H9 (cell line): ENCODE measurements around the gene MGAT5. TPM values are rescaled to one million over a fixed set of nuclear protein-coding genes. Genes with fewer than 3 reads are reported as not detected.

Source experiments
- DNase-seq: peaks from one replicate; pipeline ENCODE4 v3.0.0-alpha.2; 2017
- H2AFZ ChIP-seq: one replicate; pipeline ENCODE4 v1.6.1; 2013; ENCODE audit warnings: mild to moderate bottlenecking, low read length, control low read depth, moderate library complexity
- H2AK5ac ChIP-seq: 2 replicates; pipeline ENCODE4 v1.6.1; 2013; ENCODE audit warnings: low read length, control low read depth, mixed read lengths; ENCODE audit not compliant: insufficient read length
- H2BK120ac ChIP-seq: one replicate; pipeline ENCODE4 v1.6.1; 2013; ENCODE audit warnings: low read depth, mild to moderate bottlenecking, low read length, control low read depth, inconsistent platforms; ENCODE audit not compliant: poor library complexity, severe bottlenecking
- H2BK12ac ChIP-seq: 2 replicates; pipeline ENCODE4 v1.6.1; 2013; ENCODE audit warnings: low read length, control low read depth, mixed read lengths, low read depth; ENCODE audit not compliant: insufficient read length
- H2BK15ac ChIP-seq: 2 replicates; pipeline ENCODE4 v1.6.1; 2013; ENCODE audit warnings: low read depth, low read length, control low read depth
- H2BK20ac ChIP-seq: one replicate; pipeline ENCODE4 v1.6.1; 2013; ENCODE audit warnings: low read depth, mild to moderate bottlenecking, low read length, control low read depth, inconsistent platforms; ENCODE audit not compliant: poor library complexity, severe bottlenecking
- H2BK5ac ChIP-seq: 2 replicates; pipeline ENCODE4 v1.6.1; 2013; ENCODE audit warnings: low read length, control low read depth, mixed read lengths; ENCODE audit not compliant: insufficient read length
- H3K14ac ChIP-seq: 2 replicates; pipeline ENCODE4 v1.6.1; 2013; ENCODE audit warnings: low read length, control low read depth; ENCODE audit not compliant: insufficient read depth
- H3K18ac ChIP-seq: 2 replicates; pipeline ENCODE4 v1.6.1; 2013; ENCODE audit warnings: low read depth, mild to moderate bottlenecking, mixed read lengths, low read length, control low read depth; ENCODE audit not compliant: insufficient read length
- H3K23ac ChIP-seq: 2 replicates; pipeline ENCODE4 v1.6.1; 2013; ENCODE audit warnings: low read length, control low read depth, mixed read lengths, low read depth; ENCODE audit not compliant: insufficient read length
- H3K23me2 ChIP-seq: 2 replicates; pipeline ENCODE4 v1.6.1; 2013; ENCODE audit warnings: low read depth, mild to moderate bottlenecking, mixed read lengths, low read length, control low read depth; ENCODE audit not compliant: insufficient read length, poor library complexity, severe bottlenecking
- H3K27ac ChIP-seq: 2 replicates; pipeline ENCODE4 v1.5.1; 2013; ENCODE audit warnings: low read length, control low read depth, mixed read lengths, low read depth; ENCODE audit not compliant: insufficient read length
- H3K27me3 ChIP-seq: 2 replicates; pipeline ENCODE4 v1.6.1; 2013; ENCODE audit warnings: low read length, control low read depth, inconsistent platforms; ENCODE audit not compliant: insufficient read depth
- H3K4ac ChIP-seq: 2 replicates; pipeline ENCODE4 v1.6.1; 2013; ENCODE audit warnings: low read depth, mild to moderate bottlenecking, control low read depth, inconsistent platforms, low read length, moderate library complexity
- H3K4me1 ChIP-seq: 2 replicates; pipeline ENCODE4 v1.6.1; 2013; ENCODE audit warnings: low read length, control low read depth, inconsistent platforms; ENCODE audit not compliant: insufficient read depth
- H3K4me2 ChIP-seq: 2 replicates; pipeline ENCODE4 v1.6.1; 2013; ENCODE audit warnings: low read length, control low read depth, mixed read lengths; ENCODE audit not compliant: insufficient read length, insufficient read depth
- H3K56ac ChIP-seq: 2 replicates; pipeline ENCODE4 v1.6.1; 2013; ENCODE audit warnings: low read depth, mild to moderate bottlenecking, mixed read lengths, low read length, control low read depth; ENCODE audit not compliant: insufficient read length
- H3K79me1 ChIP-seq: 2 replicates; pipeline ENCODE4 v1.6.1; 2013; ENCODE audit warnings: low read depth, mild to moderate bottlenecking, moderate library complexity, low read length, control low read depth, inconsistent platforms; ENCODE audit not compliant: insufficient read depth, poor library complexity, severe bottlenecking
- H3K79me2 ChIP-seq: 2 replicates; pipeline ENCODE4 v1.6.1; 2013; ENCODE audit warnings: low read length, control low read depth, inconsistent platforms; ENCODE audit not compliant: insufficient read depth
- H3K9ac ChIP-seq: 2 replicates; pipeline ENCODE4 v1.6.1; 2013; ENCODE audit warnings: low read length, control low read depth, mixed read lengths; ENCODE audit not compliant: insufficient read length; ENCODE audit errors: extremely low read depth
- H3K9me3 ChIP-seq: one replicate; pipeline ENCODE4 v1.6.1; 2013; ENCODE audit warnings: low read depth, low read length, inconsistent platforms; ENCODE audit not compliant: control insufficient read depth
- H3T11ph ChIP-seq: one replicate; pipeline ENCODE4 v1.6.1; 2013; ENCODE audit warnings: mild to moderate bottlenecking, low read length, control low read depth, inconsistent platforms
- H4K20me1 ChIP-seq: one replicate; pipeline ENCODE4 v1.6.1; 2013; ENCODE audit not compliant: control insufficient read depth, insufficient read length, insufficient read depth
- H4K5ac ChIP-seq: 2 replicates; pipeline ENCODE4 v1.6.1; 2013; ENCODE audit warnings: low read depth, mild to moderate bottlenecking, mixed read lengths, low read length, control low read depth; ENCODE audit not compliant: insufficient read length
- H4K8ac ChIP-seq: replicated peaks from 2 replicates; pipeline ENCODE4 v1.6.1; 2013; ENCODE audit warnings: low read length, control low read depth, mixed read lengths, low read depth; ENCODE audit not compliant: insufficient read length
- H4K91ac ChIP-seq: 2 replicates; pipeline ENCODE4 v1.6.1; 2013; ENCODE audit warnings: low read depth, mild to moderate bottlenecking, moderate library complexity, mixed read lengths, low read length, control low read depth; ENCODE audit not compliant: insufficient read length
- H3K27ac Mint-ChIP-seq, 3 experiments: 2 replicates in 2 of 3; 3 replicates in 1 of 3; pipeline ENCODE4 v1.8.0; 2020 to 2021; ENCODE audit warnings: mixed read lengths in 3 of 3, mild to moderate bottlenecking in 1 of 3, moderate library complexity in 1 of 3
- H3K27me3 Mint-ChIP-seq: 2 replicates; pipeline ENCODE4 v1.8.0; 2021; ENCODE audit warnings: low read depth, mild to moderate bottlenecking, moderate library complexity, mixed read lengths
- H3K36me3 Mint-ChIP-seq, 3 experiments: 2 replicates in 2 of 3; 3 replicates in 1 of 3; pipeline ENCODE4 v1.8.0; 2020 to 2021; ENCODE audit warnings: low read depth in 3 of 3, mixed read lengths in 3 of 3; ENCODE audit not compliant: insufficient read depth in 1 of 3
- H3K4me1 Mint-ChIP-seq, 2 experiments: 2 replicates each; pipeline ENCODE4 v1.8.0; 2020; ENCODE audit warnings: mixed read lengths in 2 of 2
- H3K4me3 Mint-ChIP-seq, 2 experiments: 2 replicates in 1 of 2; 3 replicates in 1 of 2; pipeline ENCODE4 v1.8.0; 2020 to 2021; ENCODE audit warnings: mild to moderate bottlenecking in 2 of 2, mixed read lengths in 2 of 2, moderate library complexity in 1 of 2
- H3K9me3 Mint-ChIP-seq, 2 experiments: 2 replicates in 1 of 2; 3 replicates in 1 of 2; pipeline ENCODE4 v1.8.0; 2020; ENCODE audit warnings: mild to moderate bottlenecking in 2 of 2, mixed read lengths in 2 of 2, moderate library complexity in 1 of 2
- CTCF ChIP-seq: fragments of 200-600 bp; sonication (generic); conservative IDR thresholded peaks from 3 replicates; pipeline ENCODE4 v1.8.0; 2021; ENCODE audit warnings: antibody characterized with exemption, mild to moderate bottlenecking
- WGBS: extraction: QIAGEN DNeasy Blood & Tissue Kit; methylation state at CpG from one replicate; pipeline ENCODE4 v1.1.7; 2013; ENCODE audit warnings: missing lambda C conversion rate, low lambda C conversion rate, mixed read lengths; ENCODE audit not compliant: insufficient read length; ENCODE audit errors: extremely low coverage; 5-methylcytosine and 5-hydroxymethylcytosine counted together
- total RNA-seq: library from RNA; stranded (reverse); gene quantifications from 2 replicates; pipeline ENCODE4 v1.2.1, GENCODE V29; 2021

The MGAT5 gene
- total RNA-seq, 1 experiment from 2014 or later, result 25.7 TPM

DNA sequence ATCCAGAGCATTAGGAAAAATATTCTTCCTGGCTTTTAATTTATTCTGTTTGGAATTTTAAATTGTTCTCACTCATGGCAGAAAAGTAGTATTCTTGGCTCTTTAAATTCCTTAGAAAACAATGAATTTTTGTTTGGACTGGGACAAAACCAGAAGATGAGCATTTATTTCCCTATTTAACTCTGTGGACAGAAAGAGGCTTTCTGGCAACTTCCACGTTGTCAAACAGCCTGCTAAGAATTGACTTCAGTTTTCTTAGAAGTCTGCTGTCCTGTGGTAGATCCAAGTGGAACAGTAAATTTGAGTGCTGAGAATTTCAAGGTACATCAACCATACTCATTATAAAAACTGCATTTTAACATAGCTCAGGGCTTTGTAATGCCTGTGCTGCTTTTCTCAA lies 83.8 kb downstream of the MGAT5 start:
- H3K36me3 Mint-ChIP-seq, result no peaks in the 10 kb centered on the region; a peak in 1 of 7 replicates
- Histone ChIP-seq H2BK12ac (no peak overlapping the region), H3K56ac (no peak overlapping the region), H3K4me1 (no peaks in the 10 kb centered on the region), H4K5ac (no peak overlapping the region), H4K20me1 (no peaks in the 10 kb centered on the region), H3K23me2 (no peaks in the 10 kb centered on the region), H3K9me3 (no peaks in the 10 kb centered on the region), H3K14ac (no peak overlapping the region), H3K27ac (no peak overlapping the region), H2AFZ (no peak overlapping the region), H4K91ac (no peak overlapping the region), H2AK5ac (no peak overlapping the region), H3K79me1 (no peaks in the 10 kb centered on the region), H2BK15ac (no peak overlapping the region), H2BK20ac (no peak overlapping the region), H3K9ac (no peak overlapping the region), H2BK120ac (no peak overlapping the region), H4K8ac (no peak overlapping the region), H3K27me3 (no peaks in the 10 kb centered on the region), H3K18ac (no peak overlapping the region), H3K4ac (no peak overlapping the region), H2BK5ac (no peak overlapping the region), H3K4me2 (no peak overlapping the region), H3T11ph (no peak overlapping the region), H3K79me2 (no peaks in the 10 kb centered on the region), H3K23ac (no peak overlapping the region)
- H3K9me3 Mint-ChIP-seq, result no peaks in the 10 kb centered on the region
- no CpG with 5 or more reads among the region's 1 CpG for WGBS
- no peak overlapping the region for H3K4me3 Mint-ChIP-seq
- no peaks in the 10 kb centered on the region for H3K4me1 Mint-ChIP-seq
- no peaks in the 10 kb centered on the region for H3K27me3 Mint-ChIP-seq
- no peak for TF ChIP-seq CTCF
- no peak overlapping the region for H3K27ac Mint-ChIP-seq
- no peak for DNase-seq
